ENCODE results near the gene KIAA1755.
A peak's percentile ranks its signal among the peaks of the same experiment; 100 is the strongest.

The KIAA1755 gene

DNA sequence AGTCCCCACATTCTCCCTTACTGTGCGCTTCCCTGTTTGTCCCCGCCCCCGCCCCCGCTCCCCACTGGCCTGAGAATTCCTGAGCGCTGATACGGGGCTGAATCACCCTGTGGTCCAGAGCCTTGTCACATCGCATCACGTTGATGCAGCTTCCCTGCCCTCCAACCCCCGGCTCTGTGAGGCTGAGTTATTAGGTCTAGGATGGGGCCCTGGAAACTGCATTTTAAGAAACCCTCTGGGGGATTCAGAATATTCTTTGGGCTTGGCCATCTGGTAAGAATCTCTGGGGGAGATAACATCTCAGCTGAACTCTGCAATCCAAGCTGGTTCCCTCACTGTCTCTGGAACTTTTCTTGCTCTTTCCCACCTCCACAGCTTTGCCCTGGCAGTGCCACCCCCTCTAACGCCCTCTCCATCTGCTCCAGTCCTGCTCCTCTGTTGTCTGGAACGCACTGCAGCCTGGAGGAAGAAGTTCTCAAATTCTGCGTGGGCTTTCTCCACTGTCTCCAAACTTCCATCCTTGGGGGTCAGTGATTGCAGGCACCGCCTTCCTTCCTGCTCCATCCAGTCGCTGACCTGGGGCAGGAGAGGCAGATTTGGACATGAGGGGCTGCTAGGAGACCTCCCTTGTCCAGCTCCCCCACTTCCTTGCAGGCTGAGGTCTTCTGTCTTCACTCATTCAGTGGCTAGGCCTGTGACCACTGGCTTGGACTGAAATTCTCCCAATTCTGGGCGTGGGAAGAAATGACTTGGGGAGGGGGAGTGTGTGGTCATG lies 42.6 kb downstream of the KIAA1755 start:
- no CpG with 5 or more reads among the region's 15 CpGs for WGBS (ENCODE audit: extremely low coverage, insufficient coverage, insufficient read length)
- Histone ChIP-seq H2AK5ac (ENCODE audit: low read length) (peak overlapping the region; percentile 63), H3K36me3 (ENCODE audit: control insufficient read depth in 1 of 2, insufficient read depth in 2 of 2, low read length in 2 of 2) (no peaks in the 10 kb centered on the region)

DNA sequence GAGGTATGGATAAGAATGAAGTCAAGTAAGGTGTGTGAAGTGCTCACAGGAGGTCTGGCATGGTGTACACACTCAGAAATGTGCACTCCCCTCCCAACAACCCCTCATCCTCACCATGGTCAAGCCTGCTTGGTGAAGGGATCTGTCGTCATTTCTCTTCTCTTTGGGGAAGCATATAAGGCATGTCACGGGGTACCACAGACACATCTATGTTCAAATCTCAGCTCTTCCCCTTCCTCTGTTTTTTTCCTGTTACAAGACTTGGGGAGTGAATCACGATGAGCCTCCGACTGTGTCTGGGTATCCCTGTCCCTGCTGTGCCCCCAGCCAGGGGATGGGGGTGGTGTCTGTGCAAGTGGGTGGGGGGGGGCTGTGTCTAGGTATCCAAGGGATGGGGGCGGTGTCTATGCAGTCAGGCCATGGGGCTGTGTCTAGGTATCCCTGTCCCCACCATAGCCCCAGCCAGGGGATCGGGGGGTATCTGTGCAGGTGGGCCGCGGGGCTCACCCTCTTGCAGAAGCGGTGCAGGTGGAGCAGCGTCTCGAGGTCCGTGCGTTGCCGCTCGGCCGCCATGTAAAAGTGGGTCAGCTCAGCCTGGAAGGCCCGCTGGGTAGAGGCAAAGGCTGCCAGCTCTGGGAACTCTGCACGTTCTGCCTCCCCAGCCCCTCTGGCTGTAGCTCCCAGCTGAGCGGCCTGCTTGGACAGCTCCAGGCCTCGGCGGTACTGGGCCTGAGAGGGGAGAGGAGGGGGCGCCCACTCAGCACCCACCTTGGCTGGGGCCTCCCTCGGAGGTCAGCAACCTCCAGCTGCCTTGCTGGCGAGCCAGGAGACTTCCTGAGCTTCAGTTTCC lies 43.6 kb downstream of the KIAA1755 start:
- H4K8ac ChIP-seq (ENCODE audit: low read depth, low read length) = peak overlapping the region; percentile 88
- H3K23ac ChIP-seq (ENCODE audit: low read length) = no peak overlapping the region
- H3K4me2 ChIP-seq (ENCODE audit: low read length) = no peak overlapping the region
- peak overlapping the region; percentile 97 for H2BK120ac ChIP-seq (ENCODE audit: insufficient read depth, low read length, poor library complexity)
- H3K9me3 ChIP-seq (ENCODE audit: insufficient read depth, low read depth, low read length) = no peaks in the 10 kb centered on the region
- peak overlapping the region; percentile 98 for H2AK5ac ChIP-seq (ENCODE audit: low read length)
- H3K79me2 ChIP-seq (ENCODE audit: control insufficient read depth, insufficient read depth, low read length, poor library complexity) = peaks cover 5% of the 10 kb centered on the region
- peak overlapping the region; percentile 95 for H3K14ac ChIP-seq (ENCODE audit: low read length)
- no peaks in the 10 kb centered on the region for H3K27me3 ChIP-seq (ENCODE audit: insufficient read depth, low read length)
- peak overlapping the region; percentile 93 for H2BK5ac ChIP-seq (ENCODE audit: low read depth, low read length, poor library complexity)
- peaks cover 16 to 27% of the 10 kb centered on the region in 2 experiments for H3K4me1 ChIP-seq (ENCODE audit: control insufficient read depth in 1 of 2, insufficient read depth in 2 of 2, low read length in 2 of 2)
- H2BK12ac ChIP-seq (ENCODE audit: low read length) = peak overlapping the region; percentile 99
- no peak overlapping the region for H3K4me3 ChIP-seq (ENCODE audit: low read depth, low read length)
- WGBS (ENCODE audit: extremely low coverage, insufficient coverage, insufficient read length) = no CpG with 5 or more reads among the region's 24 CpGs
- H3K79me1 ChIP-seq (ENCODE audit: low read length) = peaks cover 33% of the 10 kb centered on the region
- no peak for DNase-seq
- peak overlapping the region; percentile 90 for H3K4ac ChIP-seq (ENCODE audit: low read depth, low read length)
- H4K12ac ChIP-seq (ENCODE audit: low read depth, low read length) = peak overlapping the region; percentile 44
- H3K18ac ChIP-seq (ENCODE audit: low read length) = peak overlapping the region; percentile 94
- no peak overlapping the region for H3K9ac ChIP-seq (ENCODE audit: low read length)
- peak overlapping the region; percentile 88 for H3K27ac ChIP-seq (ENCODE audit: low read depth, low read length)
- peak overlapping the region; percentile 35 for H2AFZ ChIP-seq (ENCODE audit: insufficient read depth, low read length, poor library complexity)
- no peaks in the 10 kb centered on the region for H3K36me3 ChIP-seq (ENCODE audit: control insufficient read depth in 1 of 2, insufficient read depth in 2 of 2, low read length in 2 of 2)
- H4K91ac ChIP-seq (ENCODE audit: low read depth, low read length) = peak overlapping the region; percentile 99

More for the DNA sequence above, 42.6 kb downstream of the KIAA1755 start:
- H4K8ac ChIP-seq (ENCODE audit: low read depth, low read length) = peak overlapping the region; percentile 47
- peak; percentile 35 to 54 for DNase-seq
- H2BK120ac ChIP-seq (ENCODE audit: insufficient read depth, low read length, poor library complexity) = peak overlapping the region; percentile 75
- peaks cover 5% of the 10 kb centered on the region for H3K79me2 ChIP-seq (ENCODE audit: control insufficient read depth, insufficient read depth, low read length, poor library complexity)
- H4K91ac ChIP-seq (ENCODE audit: low read depth, low read length) = peak overlapping the region; percentile 99
- peak overlapping the region; percentile 91 for H3K27ac ChIP-seq (ENCODE audit: low read depth, low read length)
- H3K4me2 ChIP-seq (ENCODE audit: low read length) = no peak overlapping the region
- H2BK5ac ChIP-seq (ENCODE audit: low read depth, low read length, poor library complexity) = peak overlapping the region; percentile 93
- H3K9ac ChIP-seq (ENCODE audit: low read length) = no peak overlapping the region
- no peak overlapping the region for H4K12ac ChIP-seq (ENCODE audit: low read depth, low read length)
- no peak overlapping the region for H3K4me3 ChIP-seq (ENCODE audit: low read depth, low read length)
- H2BK12ac ChIP-seq (ENCODE audit: low read length) = peak overlapping the region; percentile 75
- peaks cover 16 to 27% of the 10 kb centered on the region in 2 experiments for H3K4me1 ChIP-seq (ENCODE audit: control insufficient read depth in 1 of 2, insufficient read depth in 2 of 2, low read length in 2 of 2)
- no peaks in the 10 kb centered on the region for H3K27me3 ChIP-seq (ENCODE audit: insufficient read depth, low read length)
- H3K79me1 ChIP-seq (ENCODE audit: low read length) = peaks cover 33% of the 10 kb centered on the region
- peak overlapping the region; percentile 4 for H3K18ac ChIP-seq (ENCODE audit: low read length)
- peak overlapping the region; percentile 73 for H3K4ac ChIP-seq (ENCODE audit: low read depth, low read length)
- H2AFZ ChIP-seq (ENCODE audit: insufficient read depth, low read length, poor library complexity) = no peak overlapping the region
- no peaks in the 10 kb centered on the region for H3K9me3 ChIP-seq (ENCODE audit: insufficient read depth, low read depth, low read length)
- H3K23ac ChIP-seq (ENCODE audit: low read length) = no peak overlapping the region
- H3K14ac ChIP-seq (ENCODE audit: low read length) = peak overlapping the region; percentile 35

DNA sequence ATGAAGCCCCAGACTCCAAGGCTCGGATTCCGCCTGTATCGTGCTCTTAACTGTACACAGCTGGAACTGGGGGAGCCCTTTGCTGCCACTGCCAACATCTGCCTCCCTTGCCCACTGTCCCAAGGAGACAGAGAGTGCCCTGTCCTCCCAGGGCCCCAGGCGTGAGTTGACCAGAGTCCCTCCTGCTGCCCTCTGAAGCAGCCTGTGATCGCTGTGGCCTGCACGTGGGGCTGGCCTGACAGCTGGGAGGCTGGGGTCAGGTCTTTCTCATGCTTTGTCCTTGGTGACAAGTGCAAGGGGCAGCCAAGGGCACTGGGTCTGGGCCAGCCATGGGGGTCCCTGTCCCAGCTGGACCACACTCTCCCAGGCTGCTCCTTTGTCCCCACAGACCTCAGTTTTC lies 44.3 kb downstream of the KIAA1755 start:
- WGBS (ENCODE audit: extremely low coverage, insufficient coverage, insufficient read length) = no CpG with 5 or more reads among the region's 6 CpGs
- H3K4me2 ChIP-seq (ENCODE audit: low read length) = no peak overlapping the region

More for the DNA sequence above, 44.3 kb downstream of the KIAA1755 start:
- Histone ChIP-seq H4K91ac (ENCODE audit: low read depth, low read length) (peak overlapping the region; percentile 74), H4K12ac (ENCODE audit: low read depth, low read length) (no peak overlapping the region), H2AFZ (ENCODE audit: insufficient read depth, low read length, poor library complexity) (no peak overlapping the region), H2BK120ac (ENCODE audit: insufficient read depth, low read length, poor library complexity) (peak overlapping the region; percentile 20), H3K14ac (ENCODE audit: low read length) (peak overlapping the region; percentile 69), H3K4ac (ENCODE audit: low read depth, low read length) (no peak overlapping the region), H4K8ac (ENCODE audit: low read depth, low read length) (no peak overlapping the region), H3K23ac (ENCODE audit: low read length) (no peak overlapping the region), H2AK5ac (ENCODE audit: low read length) (peak overlapping the region; percentile 85), H3K9me3 (ENCODE audit: insufficient read depth, low read depth, low read length) (no peaks in the 10 kb centered on the region), H2BK12ac (ENCODE audit: low read length) (peak overlapping the region; percentile 90), H2BK5ac (ENCODE audit: low read depth, low read length, poor library complexity) (no peak overlapping the region), H3K18ac (ENCODE audit: low read length) (peak overlapping the region; percentile 26), H3K9ac (ENCODE audit: low read length) (no peak overlapping the region), H3K27ac (ENCODE audit: low read depth, low read length) (no peak overlapping the region), H3K4me3 (ENCODE audit: low read depth, low read length) (no peak overlapping the region), H3K36me3 (ENCODE audit: control insufficient read depth in 1 of 2, insufficient read depth in 2 of 2, low read length in 2 of 2) (no peaks in the 10 kb centered on the region), H3K27me3 (ENCODE audit: insufficient read depth, low read length) (no peaks in the 10 kb centered on the region), H3K4me1 (ENCODE audit: control insufficient read depth in 1 of 2, insufficient read depth in 2 of 2, low read length in 2 of 2) (peaks cover 16 to 27% of the 10 kb centered on the region in 2 experiments), H3K79me1 (ENCODE audit: low read length) (peaks cover 33% of the 10 kb centered on the region), H3K79me2 (ENCODE audit: control insufficient read depth, insufficient read depth, low read length, poor library complexity) (peaks cover 5% of the 10 kb centered on the region)
- DNase-seq = no peak
